Calu3 (cell line): ENCODE measurements around the gene SMAP1. TPM values are rescaled to one million over a fixed set of nuclear protein-coding genes. Genes with fewer than 3 reads are reported as not detected.
A peak's percentile ranks its signal among the peaks of the same experiment; 100 is the strongest.

Source experiments
- BruUV-seq: library from RNA; stranded (reverse); fragments of 400-500 nt; replicated peaks from 2 replicates; lab custom pipeline; 2021; lab: Mats Ljungman, UMichigan
- CTCF ChIA-PET: fragments of 300-600 bp; sonication (Branson Sonifier 250); formaldehyde crosslinking; loops from one replicate; lab custom pipeline; 2022; ENCODE audit warnings: antibody characterized with exemption; lab: Charles Lee
- DNase-seq: peaks from one replicate; pipeline ENCODE4 v3.0.0; 2022
- H3K27ac Mint-ChIP-seq: one replicate; pipeline ENCODE4 v1.8.0; 2022; ENCODE audit warnings: mixed read lengths; ENCODE audit not compliant: unreplicated experiment
- H3K27me3 Mint-ChIP-seq: one replicate; pipeline ENCODE4 v1.8.0; 2022; ENCODE audit warnings: mixed read lengths; ENCODE audit not compliant: unreplicated experiment
- H3K36me3 Mint-ChIP-seq: one replicate; pipeline ENCODE4 v1.8.0; 2022; ENCODE audit warnings: mild to moderate bottlenecking, moderate library complexity, mixed read lengths; ENCODE audit not compliant: insufficient read depth, unreplicated experiment
- H3K4me1 Mint-ChIP-seq: one replicate; pipeline ENCODE4 v1.8.0; 2022; ENCODE audit warnings: mild to moderate bottlenecking, low read depth, mixed read lengths; ENCODE audit not compliant: unreplicated experiment
- H3K4me3 Mint-ChIP-seq: one replicate; pipeline ENCODE4 v1.8.0; 2022; ENCODE audit warnings: mild to moderate bottlenecking, low read depth, moderate library complexity, mixed read lengths; ENCODE audit not compliant: unreplicated experiment
- H3K9me3 Mint-ChIP-seq: one replicate; pipeline ENCODE4 v1.8.0; 2022; ENCODE audit warnings: low read depth, mixed read lengths; ENCODE audit not compliant: unreplicated experiment
- intact Hi-C: fragments of 100-400 bp; cut with micrococcal nuclease; formaldehyde crosslinking; loops from one replicate; pipeline ENCODE4 v1.10.0; 2022; ENCODE audit not compliant: unreplicated experiment
- total RNA-seq: library from RNA; stranded (reverse); gene quantifications from 2 replicates; pipeline ENCODE4 v1.2.3, GENCODE V29; 2022
- TF ChIP-seq, protein P1 (sequence below): fragments of 200-600 bp; IDR thresholded peaks from one replicate; pipeline ENCODE4 v1.8.0; 2022; ENCODE audit warnings: antibody characterized with exemption; ENCODE audit not compliant: unreplicated experiment

SMAP1 gene
- total RNA-seq, 1 experiment from 2014 or later, result 35.7 TPM

DNA sequence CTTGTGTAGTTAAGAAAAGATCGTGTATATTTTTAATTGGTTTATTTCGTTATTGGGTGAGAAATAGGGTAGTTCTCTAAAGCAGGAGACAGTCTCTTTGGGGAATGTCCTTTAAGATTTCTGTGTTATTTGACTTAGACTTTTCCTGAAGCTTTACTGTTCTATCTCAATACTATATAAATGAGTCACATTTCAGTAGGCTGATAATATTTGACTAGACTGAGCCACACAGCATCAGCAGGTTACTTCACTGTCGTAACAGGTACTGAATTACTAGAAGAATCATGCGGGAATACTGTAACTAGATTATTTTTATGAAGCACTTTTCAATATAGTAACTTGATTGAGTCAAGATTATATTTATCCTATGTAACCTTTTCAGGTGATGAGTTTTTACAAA lies 1.4 kb downstream of the SMAP1 start:
- intact Hi-C loops, result loop anchor here (5.0 kb wide), 1 partner anchor 102 kb away; the partner anchor contains the start of gene SDHAF4
- DNase-seq, result no peak
- Mint-ChIP-seq H3K4me3 (peak overlapping the region; percentile 81), H3K4me1 (peaks cover 52% of the 10 kb centered on the region), H3K9me3 (no peaks in the 10 kb centered on the region), H3K27me3 (no peaks in the 10 kb centered on the region), H3K27ac (peak overlapping the region; percentile 60), H3K36me3 (peaks cover 23% of the 10 kb centered on the region)
- BruUV-seq, result TSS peak; percentile 45
- CTCF ChIA-PET, result interaction anchor here (1.2 to 2.1 kb wide), 3 partner anchors 15 to 300 kb away, joined by 3 to 9 read pairs (median 9); no protein-coding TSS in a partner anchor
- TF ChIP-seq, protein P1, sequence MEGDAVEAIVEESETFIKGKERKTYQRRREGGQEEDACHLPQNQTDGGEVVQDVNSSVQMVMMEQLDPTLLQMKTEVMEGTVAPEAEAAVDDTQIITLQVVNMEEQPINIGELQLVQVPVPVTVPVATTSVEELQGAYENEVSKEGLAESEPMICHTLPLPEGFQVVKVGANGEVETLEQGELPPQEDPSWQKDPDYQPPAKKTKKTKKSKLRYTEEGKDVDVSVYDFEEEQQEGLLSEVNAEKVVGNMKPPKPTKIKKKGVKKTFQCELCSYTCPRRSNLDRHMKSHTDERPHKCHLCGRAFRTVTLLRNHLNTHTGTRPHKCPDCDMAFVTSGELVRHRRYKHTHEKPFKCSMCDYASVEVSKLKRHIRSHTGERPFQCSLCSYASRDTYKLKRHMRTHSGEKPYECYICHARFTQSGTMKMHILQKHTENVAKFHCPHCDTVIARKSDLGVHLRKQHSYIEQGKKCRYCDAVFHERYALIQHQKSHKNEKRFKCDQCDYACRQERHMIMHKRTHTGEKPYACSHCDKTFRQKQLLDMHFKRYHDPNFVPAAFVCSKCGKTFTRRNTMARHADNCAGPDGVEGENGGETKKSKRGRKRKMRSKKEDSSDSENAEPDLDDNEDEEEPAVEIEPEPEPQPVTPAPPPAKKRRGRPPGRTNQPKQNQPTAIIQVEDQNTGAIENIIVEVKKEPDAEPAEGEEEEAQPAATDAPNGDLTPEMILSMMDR, result no peak

DNA sequence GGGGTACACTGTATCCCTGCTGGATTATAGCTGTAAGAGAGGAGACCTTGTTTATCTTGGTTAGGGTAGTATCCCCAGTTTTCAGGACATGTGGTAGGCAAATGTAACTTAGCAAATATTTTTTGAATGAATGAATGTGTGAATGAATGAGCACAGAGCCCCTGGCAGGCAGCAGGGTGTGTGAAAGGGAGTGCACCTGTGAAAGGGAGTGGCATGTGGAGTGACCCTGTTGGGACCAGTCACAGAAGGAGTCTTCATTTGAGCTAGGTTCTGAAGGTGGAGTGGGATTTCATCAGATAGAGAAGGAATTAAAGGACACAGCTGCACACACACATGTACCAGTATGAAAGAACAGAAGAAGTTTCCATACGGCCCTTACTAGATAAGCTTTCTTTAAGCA lies 4.9 kb downstream of the SMAP1 start:
- intact Hi-C loops, result no loop called here
- Mint-ChIP-seq H3K27ac (no peak overlapping the region), H3K4me3 (no peak overlapping the region), H3K36me3 (peaks cover 17% of the 10 kb centered on the region), H3K4me1 (peaks cover 58% of the 10 kb centered on the region), H3K27me3 (no peaks in the 10 kb centered on the region), H3K9me3 (no peaks in the 10 kb centered on the region)
- DNase-seq, result no peak
- CTCF ChIA-PET, result interaction anchor here (0.6 kb wide), 1 partner anchor 876 kb away, joined by 4 read pairs; no protein-coding TSS in a partner anchor
- TF ChIP-seq, protein P1, result no peak
- BruUV-seq, result no TSS peak

DNA sequence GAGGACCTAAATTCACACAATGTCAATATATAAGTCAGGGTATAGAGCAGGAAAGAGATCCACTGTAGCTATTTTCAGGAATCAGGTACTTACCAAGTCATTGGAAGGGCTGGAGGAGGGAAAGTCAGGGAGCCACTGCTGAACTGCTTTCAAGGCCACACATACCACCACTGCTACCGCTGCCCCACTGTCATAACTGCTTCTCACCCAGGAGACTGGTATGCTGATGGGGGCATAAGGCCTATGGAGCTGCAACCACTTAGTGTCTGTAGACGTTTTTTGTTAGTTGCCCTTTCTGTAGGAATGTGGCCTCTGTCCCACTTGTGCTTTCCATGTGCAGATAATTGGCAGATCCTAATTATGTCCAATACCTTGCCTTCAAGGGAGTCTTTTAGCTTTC lies 5.4 kb downstream of the SMAP1 start:
- TF ChIP-seq, protein P1, result no peak
- no peak for DNase-seq
- H3K9me3 Mint-ChIP-seq, result no peaks in the 10 kb centered on the region
- CTCF ChIA-PET, result interaction anchor here (0.6 kb wide), 1 partner anchor 877 kb away, joined by 4 read pairs; no protein-coding TSS in a partner anchor
- no peak overlapping the region for H3K27ac Mint-ChIP-seq
- intact Hi-C loops, result no loop called here
- peaks cover 58% of the 10 kb centered on the region for H3K4me1 Mint-ChIP-seq
- no TSS peak for BruUV-seq
- no peak overlapping the region for H3K4me3 Mint-ChIP-seq
- peaks cover 12% of the 10 kb centered on the region for H3K36me3 Mint-ChIP-seq
- H3K27me3 Mint-ChIP-seq, result no peaks in the 10 kb centered on the region

DNA sequence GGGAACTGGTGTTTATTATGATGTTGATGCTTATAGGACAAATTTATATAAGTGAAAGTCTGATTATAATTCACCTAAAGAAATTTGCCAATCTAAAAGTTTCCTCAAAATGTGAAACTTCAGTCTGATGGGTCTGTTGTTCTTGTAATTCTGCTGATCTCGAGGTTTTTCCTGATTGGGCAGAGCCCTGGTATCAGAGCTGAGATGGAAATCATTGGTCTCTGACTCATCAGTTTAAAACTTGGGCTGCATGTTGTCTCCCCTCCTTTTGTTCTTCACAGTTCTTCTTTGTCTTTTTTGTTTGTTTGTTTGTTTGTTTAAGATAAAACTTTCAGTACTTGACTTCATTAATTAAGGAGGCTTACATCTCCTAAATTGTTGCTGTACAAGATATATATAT lies 5.9 kb downstream of the SMAP1 start:
- TF ChIP-seq, protein P1, result no peak
- CTCF ChIA-PET, result no interaction called here
- Mint-ChIP-seq H3K27me3 (no peaks in the 10 kb centered on the region), H3K9me3 (no peaks in the 10 kb centered on the region), H3K4me3 (no peak overlapping the region), H3K4me1 (peaks cover 58% of the 10 kb centered on the region), H3K27ac (no peak overlapping the region), H3K36me3 (peaks cover 7% of the 10 kb centered on the region)
- intact Hi-C loops, result no loop called here
- no peak for DNase-seq
- no TSS peak for BruUV-seq
